Fibroblast of lung (primary cell): Measurements from ENCODE around the gene SLIT3.

ENCODE experiments used
- EZH2 ChIP-seq: IDR thresholded peaks from 2 replicates; pipeline ENCODE4 v1.5.1; 2012; ENCODE audit warnings: low read length, control low read depth, mild to moderate bottlenecking; ENCODE audit errors: missing control alignments
- TF ChIP-seq, protein P1 (sequence below), 2 donors: IDR thresholded peaks in 1 of 2; conservative IDR thresholded peaks in 1 of 2; 1 replicate in 1 of 2; 2 replicates in 1 of 2; pipeline ENCODE4 v1.5.1; 2011 to 2012; ENCODE audit warnings: low read length in 2 of 2, control low read depth in 1 of 2, inconsistent platforms in 1 of 2, low read depth in 1 of 2, mild to moderate bottlenecking in 1 of 2

GRCh38 chr5:168917947-168918600 lies 382.9 kb downstream of the SLIT3 start:
- TF ChIP-seq, protein P1, sequence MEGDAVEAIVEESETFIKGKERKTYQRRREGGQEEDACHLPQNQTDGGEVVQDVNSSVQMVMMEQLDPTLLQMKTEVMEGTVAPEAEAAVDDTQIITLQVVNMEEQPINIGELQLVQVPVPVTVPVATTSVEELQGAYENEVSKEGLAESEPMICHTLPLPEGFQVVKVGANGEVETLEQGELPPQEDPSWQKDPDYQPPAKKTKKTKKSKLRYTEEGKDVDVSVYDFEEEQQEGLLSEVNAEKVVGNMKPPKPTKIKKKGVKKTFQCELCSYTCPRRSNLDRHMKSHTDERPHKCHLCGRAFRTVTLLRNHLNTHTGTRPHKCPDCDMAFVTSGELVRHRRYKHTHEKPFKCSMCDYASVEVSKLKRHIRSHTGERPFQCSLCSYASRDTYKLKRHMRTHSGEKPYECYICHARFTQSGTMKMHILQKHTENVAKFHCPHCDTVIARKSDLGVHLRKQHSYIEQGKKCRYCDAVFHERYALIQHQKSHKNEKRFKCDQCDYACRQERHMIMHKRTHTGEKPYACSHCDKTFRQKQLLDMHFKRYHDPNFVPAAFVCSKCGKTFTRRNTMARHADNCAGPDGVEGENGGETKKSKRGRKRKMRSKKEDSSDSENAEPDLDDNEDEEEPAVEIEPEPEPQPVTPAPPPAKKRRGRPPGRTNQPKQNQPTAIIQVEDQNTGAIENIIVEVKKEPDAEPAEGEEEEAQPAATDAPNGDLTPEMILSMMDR (conservative IDR thresholded peaks at IDR 0.05 in 1 of 2, IDR thresholded peaks at IDR 0.05 in 1 of 2; ENCODE audit: low read depth in 1 of 2, low read length in 2 of 2) = no peak
- no peak for TF ChIP-seq EZH2
